NCI-H1694 (cell line): ENCODE data around the gene LIMS3.
"Not testable (repeated sequence)": the region's sequence is repeated elsewhere in the genome, so short reads cannot be mapped to it uniquely, and the experiment has no call there.

Experiments
- DNase-seq: peaks from one replicate; lab custom pipeline; 2025; lab: John Stamatoyannopoulos, UW

The LIMS3 gene

DNA sequence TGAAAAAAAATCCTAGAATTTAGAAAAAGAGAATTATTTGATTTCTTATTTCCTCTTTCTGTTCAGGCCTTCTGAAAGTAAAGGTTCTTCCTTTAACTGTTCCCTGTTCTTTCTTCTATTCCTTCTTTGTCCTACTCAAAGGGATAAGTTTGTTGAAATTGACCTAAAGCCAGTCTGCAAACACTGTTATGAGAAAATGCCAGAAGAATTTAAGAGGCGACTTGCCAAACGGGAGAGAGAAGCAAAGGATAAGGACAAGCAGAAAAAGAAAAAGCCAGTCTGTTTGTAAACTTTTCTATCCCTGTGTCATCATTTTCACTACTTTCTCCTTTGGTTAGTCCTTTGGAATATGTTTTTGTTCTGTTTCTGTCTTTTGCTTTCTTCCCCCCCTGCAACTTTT is 26.0 kb downstream of the LIMS3 start:
- not testable (repeated sequence) for DNase-seq

DNA sequence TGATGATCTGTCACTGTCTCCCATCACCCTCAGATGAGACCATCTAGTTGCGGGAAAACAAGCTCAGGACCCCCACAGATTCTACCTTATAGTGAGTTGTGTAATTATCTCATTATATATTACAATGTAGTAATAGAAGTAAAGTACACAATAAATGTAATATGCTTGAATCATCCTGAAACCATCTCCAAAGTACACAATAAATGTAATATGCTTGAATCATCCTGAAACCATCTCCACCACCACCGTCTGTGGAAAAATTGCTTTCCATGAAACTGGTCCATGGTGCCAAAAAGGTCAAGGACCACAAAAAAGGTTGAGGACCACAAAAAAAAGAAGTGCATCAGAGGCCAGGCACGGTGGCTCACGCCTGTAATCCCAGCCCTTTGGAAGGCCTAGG is 29.3 kb downstream of the LIMS3 start:
- DNase-seq: not testable (repeated sequence)

DNA sequence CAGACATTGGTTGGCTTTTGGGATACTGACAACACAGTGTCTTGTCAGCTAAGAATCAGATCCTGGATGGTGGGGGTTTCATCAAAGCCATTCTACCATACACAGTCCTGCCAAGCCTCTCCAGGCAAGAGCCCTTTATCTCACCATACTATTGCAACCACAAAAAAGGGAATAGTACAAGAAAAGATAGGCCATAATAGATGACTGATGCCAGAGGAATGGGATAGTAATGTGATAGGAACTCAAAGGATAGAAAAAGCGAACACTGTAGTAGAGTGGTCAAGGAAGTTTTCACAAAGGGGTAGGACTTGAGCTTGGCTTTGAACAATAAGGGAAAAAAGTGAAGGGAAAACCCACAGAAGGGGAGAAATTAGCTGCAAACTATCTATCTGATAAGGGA is 30.7 kb downstream of the LIMS3 start:
- not testable (repeated sequence) for DNase-seq

DNA sequence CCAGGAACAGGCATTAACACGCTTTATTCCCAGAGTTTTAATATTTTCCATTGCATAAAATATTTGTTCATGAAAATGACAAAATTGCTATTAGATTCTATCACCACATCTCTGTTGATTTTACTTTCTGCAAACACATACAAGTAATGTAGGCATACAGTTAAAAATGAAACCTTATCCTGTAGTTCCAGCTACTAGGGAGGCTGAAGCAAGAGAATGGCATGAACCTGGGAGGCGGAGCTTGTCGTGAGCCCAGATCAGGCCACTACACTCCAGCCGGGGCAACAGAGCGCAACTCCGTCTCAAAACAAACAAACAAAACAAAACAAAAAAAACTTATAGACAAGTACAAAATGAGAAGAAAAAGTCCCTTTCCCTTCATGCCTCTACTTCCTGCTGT is 38.0 kb downstream of the LIMS3 start:
- DNase-seq: not testable (repeated sequence)

DNA sequence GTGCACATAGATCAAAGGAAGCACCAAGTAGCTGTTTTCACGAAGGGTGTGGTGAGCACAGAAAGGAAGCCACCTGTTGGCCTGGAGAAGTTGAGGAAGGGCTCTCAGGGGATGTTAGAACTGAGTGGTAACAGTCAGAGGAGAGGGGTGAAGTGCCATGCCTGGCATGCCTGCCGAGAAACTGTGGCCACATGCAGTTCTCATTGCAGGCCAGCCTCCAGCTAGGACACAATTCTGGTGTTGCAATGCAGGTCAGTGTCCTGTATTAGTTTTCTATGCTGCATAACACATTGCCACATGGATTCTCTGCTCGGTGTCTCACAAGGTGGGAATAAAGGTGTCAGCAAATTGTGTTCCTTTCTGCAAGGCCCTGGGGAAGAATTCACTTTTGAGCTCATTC is 46.9 kb downstream of the LIMS3 start:
- DNase-seq: not testable (repeated sequence)

DNA sequence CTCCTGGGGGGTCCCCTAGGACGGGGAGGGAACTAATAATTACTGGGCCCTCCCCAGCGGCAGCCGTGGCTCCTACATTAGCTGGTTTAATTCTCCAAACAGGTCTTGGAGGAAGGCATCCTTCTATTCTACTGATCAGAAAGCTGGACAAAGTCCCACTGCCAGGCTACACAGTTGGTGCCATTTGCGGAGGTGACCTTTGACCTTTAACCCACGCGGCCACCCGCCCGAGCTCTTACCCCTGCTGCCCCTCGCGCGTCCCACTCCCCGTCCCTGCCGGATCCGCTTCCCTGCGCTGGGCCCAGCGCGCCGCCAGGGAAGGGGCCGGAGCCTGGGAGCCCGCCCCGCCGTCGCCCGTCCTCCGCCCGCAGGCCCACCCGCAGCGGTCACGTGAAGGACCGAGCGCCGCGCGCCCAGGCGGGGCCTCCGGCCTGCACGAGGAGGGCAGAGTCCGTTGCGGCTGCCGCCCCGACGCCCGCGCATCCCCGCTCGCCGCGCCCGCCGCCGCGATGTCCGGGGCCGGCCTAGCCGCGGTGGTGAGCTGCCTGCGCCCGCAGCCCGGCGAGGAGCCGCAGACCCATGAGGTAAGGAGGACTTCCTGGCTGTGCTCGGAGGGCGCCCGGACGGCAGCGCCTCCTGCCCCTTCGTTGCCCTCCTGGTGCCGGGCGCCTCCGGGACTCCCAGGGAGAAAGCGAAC is 48.9 kb downstream of the LIMS3 start:
- not testable (repeated sequence) for DNase-seq

DNA sequence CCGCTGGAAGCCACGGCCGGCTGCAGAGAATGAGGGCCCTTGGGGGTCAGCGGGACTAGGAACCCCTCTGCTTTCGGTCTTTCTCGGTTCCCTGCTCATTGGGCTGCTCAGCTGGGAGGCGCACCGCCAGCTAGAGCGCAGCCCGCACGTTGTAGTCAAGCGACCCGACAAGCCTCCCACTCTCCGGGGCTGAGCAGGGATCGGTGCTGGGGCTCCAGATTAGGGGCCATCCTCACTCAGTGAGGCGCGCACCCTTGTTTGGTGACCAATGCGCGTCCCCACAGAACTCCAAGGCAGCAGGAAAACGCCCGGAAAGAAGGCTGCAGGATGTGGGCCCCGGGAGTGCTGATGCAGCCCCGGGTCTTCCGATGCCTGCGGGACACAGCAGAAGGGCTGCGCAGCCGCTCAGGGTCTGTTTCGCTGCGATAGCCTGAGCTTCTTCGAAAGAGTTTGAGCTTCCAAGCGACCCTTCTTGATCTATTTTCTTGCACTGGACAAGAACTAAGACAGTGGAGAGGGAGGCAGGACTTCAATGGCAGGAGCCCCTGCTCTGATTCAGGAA is 49.6 kb downstream of the LIMS3 start:
- not testable (repeated sequence) for DNase-seq

DNA sequence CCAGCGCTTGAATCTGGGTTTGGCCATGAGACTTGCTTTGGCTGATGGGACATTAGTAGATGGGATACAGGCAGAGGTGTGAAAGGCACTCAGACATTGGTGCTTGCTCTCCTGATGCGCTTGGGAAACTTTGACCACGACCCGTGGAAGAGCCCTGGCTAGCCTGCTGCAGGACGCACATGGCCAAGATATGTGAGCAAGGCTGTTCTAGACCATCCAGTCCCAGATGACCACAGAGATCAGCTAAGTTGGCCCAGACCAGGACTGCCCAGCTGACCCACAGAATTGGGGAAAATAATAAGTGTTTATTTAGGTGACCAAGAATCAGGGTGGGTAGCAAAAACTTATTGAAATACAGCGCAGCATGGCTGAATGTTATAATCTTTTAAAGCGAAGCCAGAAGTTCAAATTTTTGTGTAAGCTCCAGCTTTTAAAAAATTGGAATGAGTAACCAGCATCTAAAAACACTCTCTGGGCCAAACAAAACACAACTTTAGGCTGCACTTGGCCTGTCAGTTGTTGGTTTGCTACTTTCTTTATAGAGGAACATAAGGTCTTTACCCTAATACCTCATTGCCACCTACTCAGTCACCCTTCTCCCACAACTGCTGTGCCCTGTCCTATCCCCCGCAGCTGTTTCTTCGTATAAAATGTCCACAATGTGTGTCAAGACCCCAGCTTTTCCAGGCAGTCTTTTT is 51.8 kb downstream of the LIMS3 start:
- not testable (repeated sequence) for DNase-seq

DNA sequence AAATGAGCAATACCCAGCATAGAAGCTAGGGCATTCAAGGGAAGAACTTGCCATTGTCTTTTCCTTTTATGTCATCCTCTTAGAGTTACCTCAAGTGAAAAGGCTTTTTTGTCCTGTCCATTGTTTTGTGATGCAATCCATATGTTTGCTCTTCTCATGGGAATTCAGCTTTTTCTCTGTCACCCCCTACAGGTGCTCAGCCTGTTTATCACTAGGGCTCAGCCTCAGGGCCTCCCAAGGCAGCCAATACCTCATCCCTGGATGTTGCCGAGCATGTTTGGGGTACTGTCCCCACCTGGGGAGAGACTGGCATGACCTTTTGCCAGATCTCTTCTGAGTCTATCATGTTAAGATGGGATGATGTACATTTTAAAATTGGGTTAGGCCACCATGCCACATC is 65.5 kb downstream of the LIMS3 start:
- not testable (repeated sequence) for DNase-seq

DNA sequence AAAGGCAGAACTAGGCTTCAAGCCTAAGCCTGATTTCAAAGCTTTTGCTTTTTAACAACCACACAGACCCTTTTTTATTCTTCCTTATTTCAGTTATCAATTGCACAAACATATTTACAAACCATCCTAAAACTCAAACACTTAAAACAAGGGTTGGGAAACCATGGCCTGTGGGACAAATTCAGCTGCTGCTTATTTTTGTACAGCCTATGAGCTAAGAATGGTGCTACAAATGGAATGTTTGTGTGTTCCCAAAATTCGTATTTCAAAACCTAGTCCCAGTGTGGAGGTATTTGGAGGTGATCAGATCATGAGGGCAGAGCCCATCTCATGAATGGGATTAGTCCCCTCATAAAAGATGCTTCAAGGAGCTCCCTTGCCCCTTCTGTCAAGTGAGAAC is 67.0 kb downstream of the LIMS3 start:
- DNase-seq: not testable (repeated sequence)

DNA sequence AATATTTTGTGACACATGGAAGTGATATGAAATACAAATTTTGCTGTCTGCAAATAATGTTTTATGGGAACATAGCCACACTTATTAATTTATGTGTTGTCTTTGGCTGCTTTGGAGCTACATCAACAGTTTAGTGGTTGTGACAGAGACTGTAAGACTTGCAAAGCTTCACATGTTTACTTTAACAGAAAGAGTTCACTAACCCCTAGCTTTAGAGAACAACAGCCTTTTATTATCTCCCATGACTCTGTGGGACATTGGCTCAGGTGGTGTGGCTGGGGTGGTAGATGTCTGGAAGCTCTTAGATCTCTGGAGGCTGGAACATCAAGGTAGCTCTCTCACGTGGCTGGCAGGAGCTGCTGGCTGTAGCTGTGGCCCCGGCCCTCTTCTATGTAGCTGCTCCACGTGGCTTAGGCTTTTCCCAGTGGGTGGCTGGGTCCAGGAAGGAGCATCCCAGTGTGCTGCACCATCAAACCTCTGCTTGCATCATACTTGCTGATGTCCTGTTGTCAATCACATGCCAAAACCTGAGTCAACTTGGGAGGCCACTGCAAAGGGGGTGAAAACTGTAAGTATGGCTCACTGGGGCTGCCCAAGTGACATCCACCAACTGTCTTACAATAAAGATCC is 67.7 kb downstream of the LIMS3 start:
- DNase-seq: not testable (repeated sequence)

DNA sequence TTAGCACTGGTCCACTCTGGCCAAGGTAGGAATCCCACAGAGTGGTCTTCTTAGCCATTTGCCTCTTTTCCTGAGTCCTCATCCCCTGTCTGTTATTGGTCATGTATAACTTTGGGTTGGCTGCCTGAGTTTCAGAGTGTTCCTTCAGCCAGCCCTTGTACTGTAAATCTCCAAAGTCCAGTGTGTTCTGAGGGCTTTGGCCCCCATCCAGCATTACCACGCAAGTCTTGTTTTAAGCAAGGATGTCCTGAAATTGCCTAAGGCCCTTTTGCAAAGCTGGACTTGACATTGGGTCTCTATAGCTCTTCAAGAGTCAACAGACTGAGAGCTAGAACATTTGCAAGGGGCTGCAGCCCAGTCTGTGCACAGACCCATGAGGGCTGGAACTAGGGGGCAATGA is 68.4 kb downstream of the LIMS3 start:
- not testable (repeated sequence) for DNase-seq

DNA sequence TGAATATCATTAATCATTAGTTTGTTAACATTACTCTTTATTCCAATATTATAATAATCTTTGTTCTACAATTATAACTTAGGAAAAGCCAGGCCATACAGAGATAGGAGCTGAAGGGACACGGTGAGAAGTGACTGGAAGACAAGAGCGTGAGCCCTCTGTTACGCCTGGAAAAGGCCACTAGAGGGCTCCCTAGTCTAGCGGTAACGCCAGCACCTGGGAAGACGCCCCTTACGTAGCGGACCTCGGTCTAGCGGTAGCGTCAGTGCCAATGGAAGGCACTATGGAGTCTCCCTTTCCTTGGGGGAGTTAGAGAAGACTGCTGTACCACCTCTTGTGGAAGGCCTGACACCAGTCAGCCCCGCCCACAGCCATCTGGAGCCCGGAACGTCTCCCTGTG is 71.4 kb downstream of the LIMS3 start:
- DNase-seq: not testable (repeated sequence)

DNA sequence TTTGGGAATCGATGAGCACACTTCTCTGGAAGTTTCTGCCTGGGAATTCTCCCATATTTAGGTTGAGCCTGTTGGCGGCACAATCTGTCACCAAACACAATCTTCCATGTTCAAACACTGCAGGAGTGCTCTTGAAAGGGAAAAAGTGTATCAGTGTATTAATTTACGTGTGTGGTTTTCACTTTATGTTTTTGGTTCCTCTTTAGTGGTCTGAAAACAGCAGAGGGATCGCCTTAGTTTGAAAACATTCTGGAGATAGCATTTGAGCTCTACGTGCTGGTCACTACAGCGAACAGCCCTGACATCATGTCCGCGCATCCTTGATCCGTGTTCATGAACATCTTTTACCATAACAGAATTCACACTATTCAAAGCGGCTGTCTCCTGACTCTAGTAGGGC is 73.2 kb downstream of the LIMS3 start:
- DNase-seq: not testable (repeated sequence)
